ENCODE measurements around the gene FAM241A. TPM values are rescaled to one million over a fixed set of nuclear protein-coding genes. Genes with fewer than 3 reads are reported as not detected.

FAM241A gene
- total RNA-seq, 1 experiment from 2014 or later: 0.90 TPM

- no peaks in the 10 kb centered on the region for H3K27me3 ChIP-seq (ENCODE audit: control insufficient read depth, insufficient read depth, low read length)
- in situ Hi-C loops (cut with HindIII; ENCODE audit: low pct_unique_long_range_greater_than_20kb, low sequenced_read_pairs): no loop called here
- POLR2A ChIA-PET: no interaction called here
- H3K36me3 ChIP-seq (ENCODE audit: control insufficient read depth, insufficient read depth, low read length): no peaks in the 10 kb centered on the region
- no TSS peak for BruUV-seq (replicated peaks)
- H3K27ac ChIP-seq (ENCODE audit: low read length): no peak overlapping the region
- ATAC-seq: no peak
- H3K9me3 ChIP-seq (ENCODE audit: control insufficient read depth, insufficient read depth, low read depth, low read length): no peaks in the 10 kb centered on the region
- H3K4me3 ChIP-seq (ENCODE audit: low read depth in 2 of 2, low read length in 2 of 2): no peak overlapping the region
- CTCF ChIA-PET: no interaction called here
- H3K4me1 ChIP-seq (ENCODE audit: control insufficient read depth, insufficient read depth, low read length): no peaks in the 10 kb centered on the region
- TF ChIP-seq REST (IDR thresholded peaks at IDR 0.05; ENCODE audit: insufficient read depth in 1 of 2, low read depth in 2 of 2, low read length in 1 of 2) (no peak), POLR2AphosphoS5 (IDR thresholded peaks at IDR 0.05; ENCODE audit: low read depth, low read length) (no peak)
- DNase-seq (ENCODE audit: low read depth, low spot score): no peak
- intact Hi-C loops (cut with micrococcal nuclease; ENCODE audit: unreplicated experiment): no loop called here
Observed at GRCh38 chr4:112185334-112185733, 40.1 kb downstream of the FAM241A start.

- ChIA-PET POLR2A (no interaction called here), CTCF (no interaction called here)
- ATAC-seq (no peak), DNase-seq (ENCODE audit: low read depth, low spot score) (no peak)
- no peak overlapping the region for H3K4me3 ChIP-seq (ENCODE audit: low read depth in 2 of 2, low read length in 2 of 2)
- no peaks in the 10 kb centered on the region for H3K27me3 ChIP-seq (ENCODE audit: control insufficient read depth, insufficient read depth, low read length)
- TF ChIP-seq REST (IDR thresholded peaks at IDR 0.05; ENCODE audit: insufficient read depth in 1 of 2, low read depth in 2 of 2, low read length in 1 of 2) (no peak), CTCF (IDR thresholded peaks at IDR 0.05) (no peak), SIN3A (IDR thresholded peaks at IDR 0.05; ENCODE audit: borderline replicate concordance, insufficient read depth, low read depth, low read length) (no peak), POLR2AphosphoS5 (IDR thresholded peaks at IDR 0.05; ENCODE audit: low read depth, low read length) (no peak), TCF7L2 (IDR thresholded peaks at IDR 0.05; ENCODE audit: low read depth, low read length) (no peak)
- no TSS peak for BruUV-seq (replicated peaks)
- H3K4me1 ChIP-seq (ENCODE audit: control insufficient read depth, insufficient read depth, low read length): no peaks in the 10 kb centered on the region
- intact Hi-C loops (cut with micrococcal nuclease; ENCODE audit: unreplicated experiment): no loop called here
- no peak overlapping the region for H3K27ac ChIP-seq (ENCODE audit: low read length)
- H3K36me3 ChIP-seq (ENCODE audit: control insufficient read depth, insufficient read depth, low read length): no peaks in the 10 kb centered on the region
- H3K9me3 ChIP-seq (ENCODE audit: control insufficient read depth, insufficient read depth, low read depth, low read length): no peaks in the 10 kb centered on the region
- in situ Hi-C loops (cut with HindIII; ENCODE audit: low pct_unique_long_range_greater_than_20kb, low sequenced_read_pairs): no loop called here
Observed at GRCh38 chr4:112185740-112186670, 40.8 kb downstream of the FAM241A start.

Data from Panc1 (cell line).